BE2C (cell line): ENCODE measurements around the gene TOMM70.
"Not testable (repeated sequence)": the region's sequence is repeated elsewhere in the genome, so short reads cannot be mapped to it uniquely, and the experiment has no call there.

Experiments
- DNase-seq: peaks from one replicate; pipeline ENCODE4 v3.0.0-alpha.2; 2020
- H3K27me3 ChIP-seq: fragments of 250-450 bp; sonication (Bioruptor Pico); 2 replicates; pipeline ENCODE4 v1.5.1; 2020; ENCODE audit warnings: mild to moderate bottlenecking
- H3K36me3 ChIP-seq: fragments of 250-450 bp; sonication (Bioruptor Pico); 2 replicates; pipeline ENCODE4 v1.5.1; 2020; ENCODE audit warnings: mild to moderate bottlenecking
- H3K4me1 ChIP-seq: fragments of 250-450 bp; sonication (Bioruptor Pico); 2 replicates; pipeline ENCODE4 v1.5.1; 2020
- H3K4me3 ChIP-seq: 2 replicates; pipeline ENCODE4 v1.5.1; 2011; ENCODE audit warnings: low read depth, low read length
- H3K9me3 ChIP-seq: fragments of 250-450 bp; sonication (Bioruptor Pico); 2 replicates; pipeline ENCODE4 v1.5.1; 2020
- CTCF ChIP-seq: IDR thresholded peaks from 2 replicates; pipeline ENCODE4 v1.5.1; 2012; ENCODE audit warnings: mild to moderate bottlenecking, low read depth, low read length

The TOMM70 gene

GRCh38 chr3:100331660-100332059, 69.2 kb downstream of the TOMM70 start:
- DNase-seq: no peak
- H3K4me1 ChIP-seq: no peaks in the 10 kb centered on the region; the same call in 1 of the 2 replicates
- no peaks in the 10 kb centered on the region for H3K9me3 ChIP-seq
- no peaks in the 10 kb centered on the region for H3K27me3 ChIP-seq
- no peak overlapping the region for H3K4me3 ChIP-seq
- no peaks in the 10 kb centered on the region for H3K36me3 ChIP-seq
- no peak for TF ChIP-seq CTCF

- no peak for TF ChIP-seq CTCF
- no peak overlapping the region for H3K4me3 ChIP-seq
- H3K36me3 ChIP-seq: no peaks in the 10 kb centered on the region
- H3K9me3 ChIP-seq: no peaks in the 10 kb centered on the region
- H3K27me3 ChIP-seq: no peaks in the 10 kb centered on the region
- no peaks in the 10 kb centered on the region; the same call in 1 of the 2 replicates for H3K4me1 ChIP-seq
- DNase-seq: no peak
Observed at GRCh38 chr3:100330651-100331050, 70.2 kb downstream of the TOMM70 start.

GRCh38 chr3:100329800-100330489, 70.9 kb downstream of the TOMM70 start:
- Histone ChIP-seq H3K4me3 (no peak overlapping the region), H3K9me3 (no peaks in the 10 kb centered on the region), H3K36me3 (no peaks in the 10 kb centered on the region), H3K4me1 (no peaks in the 10 kb centered on the region), H3K27me3 (no peaks in the 10 kb centered on the region)
- TF ChIP-seq CTCF: no peak
- DNase-seq: no peak

- DNase-seq, H3K27me3 ChIP-seq, H3K9me3 ChIP-seq, H3K36me3 ChIP-seq, H3K4me1 ChIP-seq, H3K4me3 ChIP-seq: not testable (repeated sequence)
Observed at GRCh38 chr3:100327377-100327776, 73.5 kb downstream of the TOMM70 start.

GRCh38 chr3:100325827-100326226, 75.1 kb downstream of the TOMM70 start:
- TF ChIP-seq CTCF: no peak
- DNase-seq: no peak

GRCh38 chr3:100324044-100324443, 76.8 kb downstream of the TOMM70 start:
- TF ChIP-seq CTCF: no peak
- DNase-seq: no peak
- H3K4me1 ChIP-seq: no peaks in the 10 kb centered on the region
- peaks cover 4% of the 10 kb centered on the region; the same call in 1 of the 2 replicates for H3K36me3 ChIP-seq
- H3K4me3 ChIP-seq: no peak overlapping the region
- H3K27me3 ChIP-seq: no peaks in the 10 kb centered on the region
- H3K9me3 ChIP-seq: no peaks in the 10 kb centered on the region

More at GRCh38 chr3:100325827-100326226, 75.1 kb downstream of the TOMM70 start:
- Histone ChIP-seq H3K36me3 (no peaks in the 10 kb centered on the region), H3K27me3 (no peaks in the 10 kb centered on the region), H3K4me3 (no peak overlapping the region), H3K4me1 (no peaks in the 10 kb centered on the region), H3K9me3 (no peaks in the 10 kb centered on the region)

GRCh38 chr3:100319951-100320350, 80.9 kb downstream of the TOMM70 start:
- Histone ChIP-seq H3K9me3 (no peaks in the 10 kb centered on the region), H3K4me3 (no peak overlapping the region), H3K4me1 (no peaks in the 10 kb centered on the region), H3K27me3 (no peaks in the 10 kb centered on the region), H3K36me3 (peaks cover 4% of the 10 kb centered on the region; the same call in 1 of the 2 replicates)
- no peak for DNase-seq
- TF ChIP-seq CTCF: no peak
